Caco-2 (cell line): ENCODE results near the gene TMEM242. TPM values are rescaled to one million over a fixed set of nuclear protein-coding genes. Genes with fewer than 3 reads are reported as not detected.
A peak's percentile ranks its signal among the peaks of the same experiment; 100 is the strongest.

Source experiments
- BruUV-seq: library from RNA; stranded (reverse); fragments of 400-500 nt; replicated peaks from 2 replicates; lab custom pipeline; 2021; lab: Mats Ljungman, UMichigan
- CTCF ChIA-PET: fragments of 300-600 bp; sonication (Branson Sonifier 250); formaldehyde crosslinking; loops from one replicate; lab custom pipeline; 2022; ENCODE audit warnings: antibody characterized with exemption; lab: Charles Lee
- POLR2A ChIA-PET: fragments of 300-600 bp; sonication (Branson Sonifier 250); formaldehyde crosslinking; loops from one replicate; lab custom pipeline; 2022; ENCODE audit warnings: antibody characterized with exemption; lab: Charles Lee
- DNase-seq, 2 experiments: peaks; one replicate each; pipeline versions ENCODE4 v3.0.0 to v3.0.0-alpha.2; 2020 to 2022
- H3K27me3 ChIP-seq: replicated peaks from 2 replicates; pipeline ENCODE4 v1.6.0; 2011; ENCODE audit warnings: low read length; ENCODE audit not compliant: control insufficient read depth, insufficient read depth
- H3K36me3 ChIP-seq: 2 replicates; pipeline ENCODE4 v1.5.1; 2011; ENCODE audit warnings: low read length; ENCODE audit not compliant: control insufficient read depth, insufficient read depth
- H3K4me1 ChIP-seq: fragments of 250-450 bp; sonication (Bioruptor Pico); 2 replicates; pipeline ENCODE4 v1.5.1; 2020; ENCODE audit warnings: mild to moderate bottlenecking
- H3K4me3 ChIP-seq: 2 replicates; pipeline ENCODE4 v1.5.1; 2011; ENCODE audit warnings: low read depth, mild to moderate bottlenecking, control low read depth, low read length
- H3K9me3 ChIP-seq: fragments of 250-450 bp; sonication (Bioruptor Pico); 2 replicates; pipeline ENCODE4 v1.5.1; 2020; ENCODE audit warnings: mild to moderate bottlenecking, moderate library complexity
- H3K27ac Mint-ChIP-seq: one replicate; pipeline ENCODE4 v1.8.0; 2022; ENCODE audit warnings: mixed read lengths; ENCODE audit not compliant: unreplicated experiment
- H3K27me3 Mint-ChIP-seq: one replicate; pipeline ENCODE4 v1.8.0; 2022; ENCODE audit warnings: mixed read lengths; ENCODE audit not compliant: insufficient read depth, unreplicated experiment
- H3K36me3 Mint-ChIP-seq: one replicate; pipeline ENCODE4 v1.8.0; 2022; ENCODE audit warnings: mild to moderate bottlenecking, mixed read lengths; ENCODE audit not compliant: insufficient read depth, unreplicated experiment
- H3K4me1 Mint-ChIP-seq: one replicate; pipeline ENCODE4 v1.8.0; 2022; ENCODE audit warnings: low read depth, mixed read lengths; ENCODE audit not compliant: unreplicated experiment
- H3K4me3 Mint-ChIP-seq: one replicate; pipeline ENCODE4 v1.8.0; 2022; ENCODE audit warnings: mild to moderate bottlenecking, moderate library complexity, mixed read lengths; ENCODE audit not compliant: unreplicated experiment
- H3K9me3 Mint-ChIP-seq: one replicate; pipeline ENCODE4 v1.8.0; 2022; ENCODE audit warnings: mixed read lengths; ENCODE audit not compliant: unreplicated experiment
- intact Hi-C: fragments of 100-400 bp; cut with micrococcal nuclease; formaldehyde crosslinking; loops from one replicate; pipeline ENCODE4 v1.10.0; 2022; ENCODE audit not compliant: unreplicated experiment
- total RNA-seq: library from RNA; stranded (reverse); gene quantifications from 2 replicates; pipeline ENCODE4 v1.2.3, GENCODE V29; 2022
- TF ChIP-seq, protein P1 (sequence below), 2 experiments: fragments of 200-600 bp in 1 of 2; IDR thresholded peaks; 1 replicate in 1 of 2; 2 replicates in 1 of 2; pipeline versions ENCODE4 v1.5.1 to v1.8.0; 2011 to 2022; ENCODE audit warnings: antibody characterized with exemption in 1 of 2, control low read depth in 1 of 2, inconsistent platforms in 1 of 2, low read depth in 1 of 2, low read length in 1 of 2, mild to moderate bottlenecking in 1 of 2, moderate library complexity in 1 of 2; ENCODE audit not compliant: insufficient read depth in 1 of 2, severe bottlenecking in 1 of 2, unreplicated experiment in 1 of 2

Gene TMEM242
- total RNA-seq, 1 experiment from 2014 or later: 12.1 TPM

DNA sequence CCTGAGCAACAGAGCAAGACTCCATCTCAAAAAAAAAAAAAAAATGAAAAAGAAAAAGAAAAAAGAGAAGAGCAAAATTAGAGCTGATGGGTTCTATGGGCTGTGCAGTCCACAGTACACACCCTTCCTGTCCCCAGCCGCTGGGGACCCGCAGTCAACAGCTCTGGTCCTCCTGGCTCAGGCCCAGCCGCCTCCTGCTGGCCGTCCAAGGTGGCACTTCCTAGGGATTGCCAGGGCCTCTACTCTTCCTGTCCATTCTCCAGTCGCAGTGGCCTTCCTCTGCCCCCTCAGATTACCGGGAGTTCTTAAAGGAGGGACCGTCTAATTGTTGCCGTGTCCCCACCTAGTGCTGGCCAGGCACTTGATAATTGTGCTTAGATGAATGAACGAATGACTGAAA, 41.7 kb downstream of the TMEM242 start:
- Histone ChIP-seq H3K9me3 (no peaks in the 10 kb centered on the region), H3K27me3 (no peaks in the 10 kb centered on the region), H3K4me1 (no peaks in the 10 kb centered on the region), H3K36me3 (no peaks in the 10 kb centered on the region), H3K4me3 (no peak overlapping the region)
- H3K4me3 Mint-ChIP-seq: no peak overlapping the region
- TF ChIP-seq, protein P1, sequence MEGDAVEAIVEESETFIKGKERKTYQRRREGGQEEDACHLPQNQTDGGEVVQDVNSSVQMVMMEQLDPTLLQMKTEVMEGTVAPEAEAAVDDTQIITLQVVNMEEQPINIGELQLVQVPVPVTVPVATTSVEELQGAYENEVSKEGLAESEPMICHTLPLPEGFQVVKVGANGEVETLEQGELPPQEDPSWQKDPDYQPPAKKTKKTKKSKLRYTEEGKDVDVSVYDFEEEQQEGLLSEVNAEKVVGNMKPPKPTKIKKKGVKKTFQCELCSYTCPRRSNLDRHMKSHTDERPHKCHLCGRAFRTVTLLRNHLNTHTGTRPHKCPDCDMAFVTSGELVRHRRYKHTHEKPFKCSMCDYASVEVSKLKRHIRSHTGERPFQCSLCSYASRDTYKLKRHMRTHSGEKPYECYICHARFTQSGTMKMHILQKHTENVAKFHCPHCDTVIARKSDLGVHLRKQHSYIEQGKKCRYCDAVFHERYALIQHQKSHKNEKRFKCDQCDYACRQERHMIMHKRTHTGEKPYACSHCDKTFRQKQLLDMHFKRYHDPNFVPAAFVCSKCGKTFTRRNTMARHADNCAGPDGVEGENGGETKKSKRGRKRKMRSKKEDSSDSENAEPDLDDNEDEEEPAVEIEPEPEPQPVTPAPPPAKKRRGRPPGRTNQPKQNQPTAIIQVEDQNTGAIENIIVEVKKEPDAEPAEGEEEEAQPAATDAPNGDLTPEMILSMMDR (IDR thresholded peaks at IDR 0.05; ENCODE audit: insufficient read depth in 1 of 2, low read depth in 1 of 2, low read length in 1 of 2, severe bottlenecking in 1 of 2, unreplicated experiment in 1 of 2): peak; percentile 8 to 23
- no TSS peak for BruUV-seq
- no peak overlapping the region for H3K27ac Mint-ChIP-seq
- no peaks in the 10 kb centered on the region for H3K27me3 Mint-ChIP-seq
- no peaks in the 10 kb centered on the region for H3K9me3 Mint-ChIP-seq
- H3K4me1 Mint-ChIP-seq: no peaks in the 10 kb centered on the region
- peak in 1 of 2 experiments; percentile 42 for DNase-seq
- POLR2A ChIA-PET: no interaction called here
- peaks cover 7% of the 10 kb centered on the region for H3K36me3 Mint-ChIP-seq
- CTCF ChIA-PET: no interaction called here
- intact Hi-C loops: no loop called here

DNA sequence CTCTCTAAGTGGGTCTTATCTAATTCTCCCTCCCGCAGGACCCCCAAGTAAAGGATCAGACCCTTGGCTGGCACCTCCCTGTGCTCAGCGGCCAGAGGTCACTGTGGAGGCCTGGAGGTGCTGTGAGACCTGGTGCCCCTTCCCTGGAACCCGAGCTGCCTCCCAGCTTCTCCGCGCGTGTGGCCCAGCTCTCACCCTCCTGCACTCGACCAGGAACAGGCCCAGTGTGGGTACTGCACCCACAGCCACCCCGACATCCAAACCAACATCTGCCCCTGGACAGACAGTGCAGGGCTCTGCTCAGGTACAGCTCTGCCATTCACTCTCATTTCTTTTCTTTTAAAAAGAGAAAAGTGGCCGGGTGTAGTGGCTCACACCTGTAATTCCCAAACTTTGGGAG, 42.4 kb downstream of the TMEM242 start:
- DNase-seq: no peak
- ChIA-PET CTCF (no interaction called here), POLR2A (no interaction called here)
- H3K9me3 ChIP-seq: no peaks in the 10 kb centered on the region
- no peaks in the 10 kb centered on the region for H3K27me3 ChIP-seq
- no peaks in the 10 kb centered on the region for H3K9me3 Mint-ChIP-seq
- no peaks in the 10 kb centered on the region for H3K27me3 Mint-ChIP-seq
- H3K36me3 ChIP-seq: no peaks in the 10 kb centered on the region
- BruUV-seq: no TSS peak
- TF ChIP-seq, protein P1 (IDR thresholded peaks at IDR 0.05; ENCODE audit: insufficient read depth in 1 of 2, low read depth in 1 of 2, low read length in 1 of 2, severe bottlenecking in 1 of 2, unreplicated experiment in 1 of 2): no peak
- H3K4me3 Mint-ChIP-seq: no peak overlapping the region
- H3K4me3 ChIP-seq: no peak overlapping the region
- H3K36me3 Mint-ChIP-seq: peaks cover 7% of the 10 kb centered on the region
- no peaks in the 10 kb centered on the region for H3K4me1 Mint-ChIP-seq
- no peaks in the 10 kb centered on the region for H3K4me1 ChIP-seq
- intact Hi-C loops: no loop called here
- no peak overlapping the region for H3K27ac Mint-ChIP-seq

DNA sequence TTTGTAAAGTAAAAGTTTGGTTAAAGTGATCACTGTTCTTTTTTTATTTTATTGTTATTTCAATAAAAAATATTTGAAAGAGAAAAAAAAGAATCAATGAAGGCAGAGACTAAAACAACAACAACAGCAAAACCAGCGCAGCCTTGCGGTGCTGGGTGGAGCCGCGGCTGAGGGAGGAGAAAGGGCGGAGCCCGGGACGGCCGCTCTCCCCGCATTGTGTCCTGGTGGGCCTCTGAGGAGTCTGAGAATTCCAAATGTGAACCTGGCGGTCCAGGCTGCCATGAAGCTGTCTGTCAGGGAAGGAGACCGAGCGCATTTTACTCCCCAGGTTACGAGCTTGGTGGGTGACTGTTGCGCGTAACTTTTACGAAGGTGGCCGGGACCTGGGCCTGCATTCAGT, 43.2 kb downstream of the TMEM242 start:
- no peaks in the 10 kb centered on the region for H3K9me3 ChIP-seq
- TF ChIP-seq, protein P1 (IDR thresholded peaks at IDR 0.05; ENCODE audit: insufficient read depth in 1 of 2, low read depth in 1 of 2, low read length in 1 of 2, severe bottlenecking in 1 of 2, unreplicated experiment in 1 of 2): no peak
- POLR2A ChIA-PET: no interaction called here
- H3K27me3 Mint-ChIP-seq: no peaks in the 10 kb centered on the region
- no peak overlapping the region for H3K27ac Mint-ChIP-seq
- DNase-seq: no peak
- peaks cover 7% of the 10 kb centered on the region for H3K36me3 Mint-ChIP-seq
- H3K36me3 ChIP-seq: no peaks in the 10 kb centered on the region
- no peaks in the 10 kb centered on the region for H3K27me3 ChIP-seq
- intact Hi-C loops: no loop called here
- no peak overlapping the region for H3K4me3 Mint-ChIP-seq
- H3K4me3 ChIP-seq: no peak overlapping the region
- no peaks in the 10 kb centered on the region for H3K4me1 ChIP-seq
- no TSS peak for BruUV-seq
- CTCF ChIA-PET: no interaction called here
- H3K4me1 Mint-ChIP-seq: no peaks in the 10 kb centered on the region
- no peaks in the 10 kb centered on the region for H3K9me3 Mint-ChIP-seq
